Measurements from ENCODE around the gene ADAMTS13.

DNA sequence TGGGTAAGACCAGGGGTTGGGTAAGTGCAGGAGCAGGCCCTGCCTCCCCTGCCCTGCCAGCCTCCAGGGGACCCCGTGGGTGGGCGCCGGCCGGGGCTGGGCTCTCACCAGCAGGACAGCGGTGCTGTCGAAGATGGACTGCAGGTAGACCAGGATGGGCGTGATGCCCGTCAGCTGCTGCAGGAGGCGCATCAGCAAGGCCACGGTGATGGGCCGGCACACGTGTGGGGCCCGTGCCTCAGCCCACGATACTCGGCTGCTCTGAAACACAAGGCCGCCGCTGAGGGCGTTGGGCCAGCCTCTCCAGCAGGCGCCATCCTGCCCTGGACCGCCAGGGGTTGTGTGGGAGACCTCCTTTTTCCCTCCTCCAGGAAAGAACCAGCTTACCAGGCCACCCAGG is 52.7 kb downstream of the ADAMTS13 start:
- TF ChIP-seq, protein P1, sequence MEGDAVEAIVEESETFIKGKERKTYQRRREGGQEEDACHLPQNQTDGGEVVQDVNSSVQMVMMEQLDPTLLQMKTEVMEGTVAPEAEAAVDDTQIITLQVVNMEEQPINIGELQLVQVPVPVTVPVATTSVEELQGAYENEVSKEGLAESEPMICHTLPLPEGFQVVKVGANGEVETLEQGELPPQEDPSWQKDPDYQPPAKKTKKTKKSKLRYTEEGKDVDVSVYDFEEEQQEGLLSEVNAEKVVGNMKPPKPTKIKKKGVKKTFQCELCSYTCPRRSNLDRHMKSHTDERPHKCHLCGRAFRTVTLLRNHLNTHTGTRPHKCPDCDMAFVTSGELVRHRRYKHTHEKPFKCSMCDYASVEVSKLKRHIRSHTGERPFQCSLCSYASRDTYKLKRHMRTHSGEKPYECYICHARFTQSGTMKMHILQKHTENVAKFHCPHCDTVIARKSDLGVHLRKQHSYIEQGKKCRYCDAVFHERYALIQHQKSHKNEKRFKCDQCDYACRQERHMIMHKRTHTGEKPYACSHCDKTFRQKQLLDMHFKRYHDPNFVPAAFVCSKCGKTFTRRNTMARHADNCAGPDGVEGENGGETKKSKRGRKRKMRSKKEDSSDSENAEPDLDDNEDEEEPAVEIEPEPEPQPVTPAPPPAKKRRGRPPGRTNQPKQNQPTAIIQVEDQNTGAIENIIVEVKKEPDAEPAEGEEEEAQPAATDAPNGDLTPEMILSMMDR (IDR thresholded peaks at IDR 0.05), result no peak
- no peak for TF ChIP-seq POLR2A (IDR thresholded peaks at IDR 0.05)
